T-helper 2 cell treated with Interferon-gamma antibody and Interleukin-4, amounts not matched to agents 5 μg/mL and 100 μg/mL, for 36 hours (primary cell): ENCODE results near the gene PRDM16.

ENCODE experiments used
- DNase-seq: peaks from one replicate; pipeline ENCODE4 v3.0.0; 2021; ENCODE audit warnings: low spot score
- H3K27ac Mint-ChIP-seq: one replicate; pipeline ENCODE4 v1.8.0; 2021; ENCODE audit warnings: mild to moderate bottlenecking, mixed read lengths
- H3K27me3 Mint-ChIP-seq: one replicate; pipeline ENCODE4 v1.8.0; 2021; ENCODE audit warnings: low read depth, mixed read lengths
- H3K36me3 Mint-ChIP-seq: one replicate; pipeline ENCODE4 v1.8.0; 2021; ENCODE audit warnings: low read depth, mixed read lengths
- H3K4me1 Mint-ChIP-seq: one replicate; pipeline ENCODE4 v1.8.0; 2021; ENCODE audit warnings: low read depth, mixed read lengths
- H3K4me3 Mint-ChIP-seq: one replicate; pipeline ENCODE4 v1.8.0; 2022; ENCODE audit warnings: mild to moderate bottlenecking, moderate library complexity, mixed read lengths
- H3K9me3 Mint-ChIP-seq: one replicate; pipeline ENCODE4 v1.8.0; 2021; ENCODE audit warnings: mixed read lengths

Gene PRDM16

DNA sequence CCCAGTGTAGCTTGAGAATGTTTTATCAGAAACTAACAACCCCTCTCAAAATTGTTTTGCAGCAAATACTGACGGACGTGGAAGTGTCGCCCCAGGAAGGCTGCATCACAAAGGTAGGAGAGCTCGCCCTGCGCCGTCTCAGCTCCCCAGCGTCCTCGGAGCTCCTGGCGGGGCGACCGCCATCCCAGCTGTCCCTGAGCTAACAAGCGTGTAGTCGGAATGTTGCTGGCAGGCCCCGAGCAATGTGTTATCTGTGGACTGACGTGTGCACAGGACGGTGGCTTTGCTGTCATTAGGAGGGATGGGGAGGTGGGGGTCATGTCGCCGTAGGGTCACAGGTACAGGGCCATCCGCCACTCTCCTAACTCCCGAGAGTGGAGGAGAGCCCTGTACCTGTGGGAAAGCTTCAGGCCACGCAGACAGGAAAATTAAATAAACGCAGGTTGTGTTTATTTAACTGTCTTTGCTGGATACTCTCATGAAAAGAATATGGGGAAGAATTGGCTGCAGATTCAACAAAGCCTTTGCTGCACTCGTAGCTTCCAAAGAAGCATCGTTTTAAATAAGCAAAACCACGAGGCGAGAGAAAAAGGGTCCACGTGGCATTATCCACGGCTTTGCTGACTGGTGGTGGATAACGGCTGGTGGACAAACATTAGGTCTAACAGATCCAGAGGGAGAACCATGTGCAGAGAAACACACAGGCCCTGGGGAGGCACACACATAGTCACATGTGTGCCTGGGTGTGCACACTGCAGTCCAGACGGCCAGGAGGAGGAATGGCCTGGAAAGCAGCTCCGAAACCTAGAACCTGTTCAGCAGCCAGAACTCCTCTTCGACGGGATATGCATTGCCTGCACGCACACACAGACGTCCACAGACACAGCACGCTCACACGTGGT, 175.3 kb downstream of the PRDM16 start:
- H3K4me1 Mint-ChIP-seq: no peaks in the 10 kb centered on the region
- H3K27me3 Mint-ChIP-seq: peaks cover 11% of the 10 kb centered on the region
- no peaks in the 10 kb centered on the region for H3K36me3 Mint-ChIP-seq
- no peak for DNase-seq
- H3K27ac Mint-ChIP-seq: no peak overlapping the region
- no peaks in the 10 kb centered on the region for H3K9me3 Mint-ChIP-seq
- H3K4me3 Mint-ChIP-seq: no peak overlapping the region

DNA sequence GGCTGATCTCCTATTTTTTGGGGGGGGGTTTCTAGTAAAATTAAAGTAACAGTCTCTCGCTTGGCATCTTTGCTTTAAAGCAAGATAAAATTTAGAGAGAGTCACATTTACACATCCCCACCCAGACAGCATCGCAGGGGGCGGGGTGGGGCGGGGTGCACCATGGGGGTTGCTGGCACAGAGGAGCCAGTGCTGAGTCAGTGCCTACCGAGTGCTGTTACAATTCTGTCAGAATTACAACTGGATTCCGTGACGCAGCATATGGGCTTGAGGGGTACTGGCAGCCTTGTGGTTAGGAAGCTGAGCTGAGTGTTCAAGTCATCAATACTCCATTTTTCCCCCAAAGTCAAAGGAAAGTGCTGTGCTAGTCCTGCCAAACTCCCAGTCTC, 175.9 kb downstream of the PRDM16 start:
- Mint-ChIP-seq H3K4me3 (no peak overlapping the region), H3K27me3 (peaks cover 13% of the 10 kb centered on the region), H3K36me3 (no peaks in the 10 kb centered on the region), H3K27ac (no peak overlapping the region), H3K4me1 (no peaks in the 10 kb centered on the region), H3K9me3 (no peaks in the 10 kb centered on the region)
- DNase-seq: no peak

DNA sequence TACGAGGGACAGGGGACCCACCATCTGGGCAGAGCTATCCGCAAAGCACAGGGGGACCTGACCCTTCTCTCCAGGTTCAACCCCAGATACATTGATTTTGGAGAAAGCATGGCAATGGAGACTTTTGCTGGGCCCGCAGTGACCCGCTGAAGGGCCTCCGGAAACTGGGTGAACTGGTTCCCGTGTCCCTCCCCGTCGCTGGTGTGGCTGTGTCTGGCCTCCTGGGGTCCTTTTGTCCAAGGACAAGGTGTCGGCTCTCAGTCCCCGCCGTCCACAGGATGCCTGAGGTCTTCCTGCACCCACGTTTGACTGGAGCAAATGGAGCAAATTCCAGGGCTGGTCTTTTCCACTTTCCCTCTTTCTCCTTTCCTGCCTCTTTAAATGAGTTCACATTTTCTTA, 176.3 kb downstream of the PRDM16 start:
- no peaks in the 10 kb centered on the region for H3K36me3 Mint-ChIP-seq
- no peaks in the 10 kb centered on the region for H3K4me1 Mint-ChIP-seq
- peaks cover 13% of the 10 kb centered on the region for H3K27me3 Mint-ChIP-seq
- DNase-seq: no peak
- H3K4me3 Mint-ChIP-seq: no peak overlapping the region
- H3K9me3 Mint-ChIP-seq: no peaks in the 10 kb centered on the region
- H3K27ac Mint-ChIP-seq: no peak overlapping the region

- no peaks in the 10 kb centered on the region for H3K9me3 Mint-ChIP-seq
- H3K27ac Mint-ChIP-seq: no peak overlapping the region
- H3K4me1 Mint-ChIP-seq: no peaks in the 10 kb centered on the region
- peaks cover 13% of the 10 kb centered on the region for H3K27me3 Mint-ChIP-seq
- no peak for DNase-seq
- no peak overlapping the region for H3K4me3 Mint-ChIP-seq
- H3K36me3 Mint-ChIP-seq: no peaks in the 10 kb centered on the region
These were observed 176.8 kb downstream of the PRDM16 start for GRCh38 chr1:3245768-3246167.

- peaks cover 13% of the 10 kb centered on the region for H3K27me3 Mint-ChIP-seq
- H3K36me3 Mint-ChIP-seq: no peaks in the 10 kb centered on the region
- no peaks in the 10 kb centered on the region for H3K9me3 Mint-ChIP-seq
- no peak overlapping the region for H3K4me3 Mint-ChIP-seq
- H3K27ac Mint-ChIP-seq: no peak overlapping the region
- no peaks in the 10 kb centered on the region for H3K4me1 Mint-ChIP-seq
- DNase-seq: no peak
These were observed 177.2 kb downstream of the PRDM16 start for GRCh38 chr1:3246251-3246650.

- Mint-ChIP-seq H3K27ac (no peak overlapping the region), H3K9me3 (no peaks in the 10 kb centered on the region), H3K27me3 (peaks cover 13% of the 10 kb centered on the region), H3K36me3 (no peaks in the 10 kb centered on the region), H3K4me3 (no peak overlapping the region), H3K4me1 (no peaks in the 10 kb centered on the region)
- DNase-seq: no peak
These were observed 178.6 kb downstream of the PRDM16 start for GRCh38 chr1:3247521-3248121.

GRCh38 chr1:3248155-3249141, 179.4 kb downstream of the PRDM16 start:
- Mint-ChIP-seq H3K4me1 (no peaks in the 10 kb centered on the region), H3K9me3 (no peaks in the 10 kb centered on the region), H3K27me3 (peaks cover 13% of the 10 kb centered on the region), H3K4me3 (no peak overlapping the region), H3K36me3 (no peaks in the 10 kb centered on the region), H3K27ac (no peak overlapping the region)
- DNase-seq: no peak

GRCh38 chr1:3249231-3249630, 180.2 kb downstream of the PRDM16 start:
- no peak for DNase-seq
- no peak overlapping the region for H3K27ac Mint-ChIP-seq
- peaks cover 13% of the 10 kb centered on the region for H3K27me3 Mint-ChIP-seq
- no peaks in the 10 kb centered on the region for H3K36me3 Mint-ChIP-seq
- no peak overlapping the region for H3K4me3 Mint-ChIP-seq
- H3K4me1 Mint-ChIP-seq: no peaks in the 10 kb centered on the region
- H3K9me3 Mint-ChIP-seq: no peaks in the 10 kb centered on the region

GRCh38 chr1:3249631-3250501, 180.9 kb downstream of the PRDM16 start:
- DNase-seq: no peak
- Mint-ChIP-seq H3K27me3 (peaks cover 13% of the 10 kb centered on the region), H3K36me3 (no peaks in the 10 kb centered on the region), H3K9me3 (no peaks in the 10 kb centered on the region), H3K4me1 (no peaks in the 10 kb centered on the region), H3K4me3 (no peak overlapping the region), H3K27ac (no peak overlapping the region)

GRCh38 chr1:3250624-3251023, 181.6 kb downstream of the PRDM16 start:
- H3K27me3 Mint-ChIP-seq: peaks cover 13% of the 10 kb centered on the region
- H3K9me3 Mint-ChIP-seq: no peaks in the 10 kb centered on the region
- DNase-seq: no peak
- H3K36me3 Mint-ChIP-seq: no peaks in the 10 kb centered on the region
- no peak overlapping the region for H3K4me3 Mint-ChIP-seq
- H3K27ac Mint-ChIP-seq: no peak overlapping the region
- no peaks in the 10 kb centered on the region for H3K4me1 Mint-ChIP-seq

DNA sequence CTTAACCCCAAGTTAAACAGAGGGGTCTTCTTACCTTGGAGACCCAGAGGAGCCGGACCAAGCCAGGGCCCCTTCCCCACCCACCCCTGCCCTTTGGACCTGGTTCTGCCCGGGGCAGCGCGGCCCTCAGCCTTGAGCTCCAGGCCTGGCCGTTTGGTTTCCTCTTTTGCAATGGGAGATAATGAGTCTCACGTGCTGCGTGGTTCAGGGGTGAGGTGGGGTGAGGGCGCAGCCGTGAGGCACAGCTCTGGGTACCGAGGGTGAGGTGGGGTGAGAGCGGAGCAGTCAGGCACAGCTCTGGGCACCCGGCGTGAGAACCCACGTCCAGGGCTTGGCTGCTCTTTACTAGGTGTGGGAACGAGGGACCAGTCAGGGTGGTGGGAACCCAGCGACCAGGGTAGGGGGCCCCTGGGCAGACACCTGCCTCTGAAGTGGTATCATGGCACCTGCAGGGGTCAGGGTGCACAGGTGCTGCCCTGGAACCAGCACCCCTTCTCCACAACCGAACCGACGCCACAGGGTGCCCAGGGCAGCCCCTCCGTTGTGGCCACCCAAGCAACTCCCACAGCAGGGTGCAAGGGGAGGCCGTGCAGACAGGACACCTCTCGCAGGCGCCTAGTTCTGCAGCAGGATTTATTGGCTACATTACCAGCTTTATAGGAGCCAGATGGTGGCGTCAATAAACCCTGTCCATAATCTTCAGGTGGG, 182.2 kb downstream of the PRDM16 start:
- Mint-ChIP-seq H3K36me3 (no peaks in the 10 kb centered on the region), H3K4me1 (no peaks in the 10 kb centered on the region), H3K27me3 (peaks cover 13% of the 10 kb centered on the region), H3K9me3 (no peaks in the 10 kb centered on the region), H3K27ac (no peak overlapping the region), H3K4me3 (no peak overlapping the region)
- DNase-seq: no peak

- no peaks in the 10 kb centered on the region for H3K9me3 Mint-ChIP-seq
- H3K36me3 Mint-ChIP-seq: no peaks in the 10 kb centered on the region
- no peak overlapping the region for H3K27ac Mint-ChIP-seq
- no peak for DNase-seq
- H3K4me3 Mint-ChIP-seq: no peak overlapping the region
- H3K4me1 Mint-ChIP-seq: no peaks in the 10 kb centered on the region
- peaks cover 12% of the 10 kb centered on the region for H3K27me3 Mint-ChIP-seq
These were observed 182.9 kb downstream of the PRDM16 start for GRCh38 chr1:3251807-3252428.
